H1 (cell line): ENCODE data around the gene ODF2L. TPM values are rescaled to one million over a fixed set of nuclear protein-coding genes. Genes with fewer than 3 reads are reported as not detected.

Experiments used
- CTCF ChIA-PET: fragments of 300-600 bp; sonication (Branson Sonifier 250); formaldehyde crosslinking; loops from one replicate; lab custom pipeline; 2021; ENCODE audit not compliant: partially characterized antibody; lab: Charles Lee
- POLR2A ChIA-PET: fragments of 300-600 bp; sonication (Branson Sonifier 250); formaldehyde crosslinking; loops from one replicate; lab custom pipeline; 2021; ENCODE audit warnings: inconsistent platforms; ENCODE audit not compliant: partially characterized antibody; lab: Charles Lee
- DNase-seq, 2 experiments: peaks; one replicate each; pipeline versions ENCODE4 v3.0.0 to v3.0.0-alpha.2; 2010 to 2022; ENCODE audit warnings: low spot score in 2 of 2, low read depth in 1 of 2, mixed read lengths in 1 of 2
- FAIRE-seq: peaks from 2 replicates; lab custom pipeline; 2011; peaks lifted over from hg19 to GRCh38; lab: Jason Lieb, UNC
- H2AFZ ChIP-seq: 2 replicates; pipeline ENCODE4 v1.8.1; 2012; ENCODE audit warnings: low read length, inconsistent platforms
- H2AK5ac ChIP-seq: 2 replicates; pipeline ENCODE4 v1.6.1; 2013; ENCODE audit warnings: low read depth, low read length
- H2BK120ac ChIP-seq: replicated peaks from 2 replicates; pipeline ENCODE3; 2013; ENCODE audit warnings: low read depth, low read length, inconsistent platforms
- H2BK12ac ChIP-seq: 2 replicates; pipeline ENCODE4 v1.6.1; 2013; ENCODE audit warnings: low read depth, low read length
- H2BK15ac ChIP-seq: 2 replicates; pipeline ENCODE4 v1.6.1; 2013; ENCODE audit warnings: low read length
- H2BK20ac ChIP-seq: 2 replicates; pipeline ENCODE4 v1.6.1; 2013; ENCODE audit warnings: low read length
- H2BK5ac ChIP-seq: 2 replicates; pipeline ENCODE4 v1.6.1; 2013; ENCODE audit warnings: low read depth, low read length
- H3K14ac ChIP-seq: 2 replicates; pipeline ENCODE4 v1.6.1; 2013; ENCODE audit warnings: inconsistent platforms; ENCODE audit not compliant: insufficient read length
- H3K18ac ChIP-seq: 2 replicates; pipeline ENCODE4 v1.6.1; 2013; ENCODE audit warnings: low read length; ENCODE audit errors: extremely low read depth
- H3K23ac ChIP-seq: 2 replicates; pipeline ENCODE4 v1.6.1; 2013; ENCODE audit warnings: inconsistent platforms; ENCODE audit not compliant: insufficient read length
- H3K23me2 ChIP-seq: 2 replicates; pipeline ENCODE4 v1.6.1; 2013; ENCODE audit warnings: low read depth, low read length
- H3K27ac ChIP-seq: 2 replicates; pipeline ENCODE4 v1.6.1; 2011; ENCODE audit warnings: low read depth, low read length, inconsistent platforms
- H3K27me3 ChIP-seq, 4 experiments: replicated peaks in 1 of 4; 1 replicate in 1 of 4; 2 replicates in 3 of 4; pipeline versions ENCODE4 v1.6.1 to v1.8.1; 2011 to 2013; ENCODE audit warnings: low read length in 3 of 4, mild to moderate bottlenecking in 3 of 4, inconsistent platforms in 2 of 4, mixed read lengths in 2 of 4, moderate library complexity in 1 of 4; ENCODE audit not compliant: control insufficient read depth in 3 of 4, insufficient read depth in 3 of 4; ENCODE audit errors: extremely low read depth in 1 of 4
- H3K36me3 ChIP-seq, 4 experiments: 2 replicates each; pipeline versions ENCODE4 v1.6.1 to v1.8.1; 2011 to 2013; ENCODE audit warnings: mild to moderate bottlenecking in 4 of 4, low read length in 3 of 4, moderate library complexity in 2 of 4, control low read depth in 1 of 4, inconsistent platforms in 1 of 4; ENCODE audit not compliant: insufficient read depth in 4 of 4, control insufficient read depth in 2 of 4
- H3K4ac ChIP-seq: replicated peaks from 2 replicates; pipeline ENCODE3; 2013; ENCODE audit warnings: low read length, low read depth, mixed read lengths, inconsistent platforms; ENCODE audit not compliant: insufficient read length
- H3K4me1 ChIP-seq, 4 experiments: replicated peaks in 1 of 4; 1 replicate in 1 of 4; 2 replicates in 3 of 4; pipeline versions ENCODE4 v1.6.1 to v1.8.1; 2011 to 2013; ENCODE audit warnings: low read length in 3 of 4, inconsistent platforms in 2 of 4, mixed read lengths in 1 of 4; ENCODE audit not compliant: insufficient read depth in 4 of 4, control insufficient read depth in 3 of 4
- H3K4me2 ChIP-seq, 2 experiments: 2 replicates each; pipeline versions ENCODE4 v1.6.1 to v1.8.1; 2011 to 2013; ENCODE audit warnings: low read depth in 2 of 2, low read length in 2 of 2, control low read depth in 1 of 2, inconsistent platforms in 1 of 2, mild to moderate bottlenecking in 1 of 2; ENCODE audit not compliant: insufficient read depth in 1 of 2
- H3K4me3 ChIP-seq, 4 experiments: fragments of 200-600, 300-600 bp in 1 of 4; sonication (generic), shearing (Covaris generic), sonication (Bioruptor Twin) in 1 of 4; 2 replicates each; pipeline versions ENCODE4 v1.5.1 to v1.8.1; 2011 to 2016; ENCODE audit warnings: low read length in 4 of 4, low read depth in 3 of 4, control low read depth in 2 of 4, inconsistent platforms in 2 of 4, mild to moderate bottlenecking in 2 of 4, mixed read lengths in 1 of 4, moderate library complexity in 1 of 4; ENCODE audit not compliant: insufficient read depth in 2 of 4; ENCODE audit errors: extremely low read depth in 1 of 4
- H3K56ac ChIP-seq: replicated peaks from 2 replicates; pipeline ENCODE3; 2013; ENCODE audit warnings: low read depth, mild to moderate bottlenecking, mixed read lengths, low read length, inconsistent platforms; ENCODE audit not compliant: insufficient read length
- H3K79me1 ChIP-seq: 2 replicates; pipeline ENCODE4 v1.6.1; 2013; ENCODE audit warnings: low read depth, low read length, control low read depth
- H3K79me2 ChIP-seq, 2 experiments: 2 replicates each; pipeline versions ENCODE4 v1.6.1 to v1.8.1; 2012 to 2013; ENCODE audit warnings: low read length in 2 of 2, mild to moderate bottlenecking in 2 of 2, inconsistent platforms in 1 of 2; ENCODE audit not compliant: insufficient read depth in 2 of 2, control insufficient read depth in 1 of 2
- H3K9ac ChIP-seq, 4 experiments: replicated peaks in 1 of 4; 1 replicate in 1 of 4; 2 replicates in 3 of 4; pipeline versions ENCODE4 v1.6.1 to v1.8.1; 2011 to 2013; ENCODE audit warnings: low read depth in 3 of 4, low read length in 3 of 4, control low read depth in 2 of 4, mild to moderate bottlenecking in 2 of 4, moderate library complexity in 2 of 4, inconsistent platforms in 1 of 4; ENCODE audit errors: extremely low read depth in 1 of 4
- H3K9me3 ChIP-seq, 2 experiments: 2 replicates each; pipeline versions ENCODE4 v1.6.1 to v1.8.1; 2012 to 2013; ENCODE audit warnings: mild to moderate bottlenecking in 2 of 2, moderate library complexity in 2 of 2, control low read depth in 1 of 2, inconsistent platforms in 1 of 2, low read depth in 1 of 2, low read length in 1 of 2, mixed read lengths in 1 of 2; ENCODE audit not compliant: insufficient read depth in 2 of 2
- H4K20me1 ChIP-seq, 2 experiments: replicated peaks in 1 of 2; 2 replicates each; pipeline versions ENCODE3 to v1.8.1; 2011 to 2013; ENCODE audit warnings: inconsistent platforms in 2 of 2, low read length in 2 of 2, mild to moderate bottlenecking in 1 of 2; ENCODE audit not compliant: insufficient read depth in 2 of 2, control insufficient read depth in 1 of 2
- H4K5ac ChIP-seq: 2 replicates; pipeline ENCODE4 v1.6.1; 2013; ENCODE audit warnings: low read length, low read depth, mixed read lengths, inconsistent platforms; ENCODE audit not compliant: insufficient read length
- H4K8ac ChIP-seq: 2 replicates; pipeline ENCODE4 v1.8.0; 2013; ENCODE audit warnings: mild to moderate bottlenecking, moderate library complexity, low read length, inconsistent platforms; ENCODE audit not compliant: insufficient read depth; ENCODE audit errors: extremely low read depth
- H4K91ac ChIP-seq: replicated peaks from 2 replicates; pipeline ENCODE3; 2013; ENCODE audit warnings: low read length, mixed read lengths, inconsistent platforms; ENCODE audit not compliant: insufficient read length
- ATF2 ChIP-seq: IDR thresholded peaks from 2 replicates; pipeline ENCODE4 v1.6.1; 2012; ENCODE audit warnings: low read length, inconsistent platforms
- CHD2 ChIP-seq: IDR thresholded peaks from 2 replicates; pipeline ENCODE4 v1.6.1; 2012; ENCODE audit warnings: low read length, improper control_type of control experiment
- FOSL1 ChIP-seq: IDR thresholded peaks from 2 replicates; pipeline ENCODE4 v1.6.1; 2011; ENCODE audit warnings: mild to moderate bottlenecking, low read depth, low read length, moderate library complexity; ENCODE audit not compliant: insufficient read depth
- GTF2F1 ChIP-seq: IDR thresholded peaks from 2 replicates; pipeline ENCODE4 v1.6.1; 2012; ENCODE audit warnings: low read depth, low read length, improper control_type of control experiment, borderline replicate concordance
- JUN ChIP-seq: IDR thresholded peaks from 2 replicates; pipeline ENCODE4 v1.6.1; 2011; ENCODE audit warnings: low read depth, mild to moderate bottlenecking, improper control_type of control experiment, low read length
- RFX5 ChIP-seq: IDR thresholded peaks from 2 replicates; pipeline ENCODE4 v1.6.1; 2011; ENCODE audit warnings: low read depth, low read length, improper control_type of control experiment, borderline replicate concordance
- RNF2 ChIP-seq: fragments of 200-900, 300-1000 bp; sonication (generic); IDR thresholded peaks from 2 replicates; pipeline ENCODE4 v1.7.1; 2016; ENCODE audit warnings: borderline replicate concordance, low read depth, mild to moderate bottlenecking, antibody characterized with exemption, low read length; ENCODE audit not compliant: poor library complexity, severe bottlenecking; ENCODE audit errors: missing control alignments
- SP4 ChIP-seq: IDR thresholded peaks from 2 replicates; pipeline ENCODE4 v1.6.1; 2012; ENCODE audit warnings: low read length, inconsistent platforms
- TAF1 ChIP-seq: IDR thresholded peaks from 2 replicates; pipeline ENCODE4 v1.6.1; 2011; ENCODE audit warnings: mild to moderate bottlenecking, low read depth, low read length
- TAF7 ChIP-seq: optimal IDR thresholded peaks from 2 replicates; pipeline ENCODE3; 2011; ENCODE audit warnings: low read depth, mild to moderate bottlenecking, inconsistent platforms, low read length, moderate library complexity, borderline replicate concordance
- TEAD4 ChIP-seq: IDR thresholded peaks from 2 replicates; pipeline ENCODE4 v1.6.1; 2012; ENCODE audit warnings: low read depth, low read length, inconsistent platforms, mixed read lengths
- YY1 ChIP-seq: IDR thresholded peaks from 2 replicates; pipeline ENCODE4 v1.6.1; 2011; ENCODE audit warnings: low read depth, mild to moderate bottlenecking, low read length
- ZNF274 ChIP-seq: IDR thresholded peaks from 2 replicates; pipeline ENCODE4 v1.7.0; 2012; ENCODE audit warnings: low read length, borderline replicate concordance; ENCODE audit errors: extremely low read depth
- WGBS, 2 experiments: shearing (Covaris generic) in 1 of 2; methylation state at CpG; one replicate each; pipeline versions ENCODE4 v1.1.6 to v1.1.7; 2013 to 2015; ENCODE audit warnings: low lambda C conversion rate in 2 of 2, mixed read lengths in 2 of 2, inconsistent platforms in 1 of 2, low coverage in 1 of 2, missing lambda C conversion rate in 1 of 2; ENCODE audit not compliant: insufficient replicate concordance in 2 of 2, insufficient coverage in 1 of 2, insufficient read length in 1 of 2; ENCODE audit errors: extremely low coverage in 1 of 2, missing lambda C conversion rate in 1 of 2; 5-methylcytosine and 5-hydroxymethylcytosine counted together
- polyA plus RNA-seq, 7 experiments: library from polyadenylated mRNA; depleted of rRNA in 3 of 7; stranded (reverse) in 5 of 7; unstranded in 2 of 7; fragments of >200 nt in 5 of 7; fragments of 200-250 nt in 2 of 7; gene quantifications; 1 replicate in 5 of 7; 2 replicates in 1 of 7; 4 replicates in 1 of 7; pipeline versions ENCODE4 v1.2.1 to v1.2.3, GENCODE V29; 2011 to 2013; ENCODE audit warnings: missing spikeins in 2 of 7, mixed read lengths in 2 of 7
- total RNA-seq: library from RNA; stranded (reverse); fragmentation: NEBNext Ultra II Directional; extraction: Animal tissue kit (Norgen Biotek cat#: 25700); gene quantifications from 2 replicates; pipeline ENCODE4 v1.2.1, GENCODE V29; 2021

The ODF2L gene
- total and polyA plus RNA-seq, 2 of the 8 experiments (the other 6 are each of a cell fraction or from before 2014, with no cell fraction given) = 3.2 to 27.1 TPM

- WGBS, 2 experiments = 100% methylated on average over 2 of the region's 2 CpGs; no CpG with 5 or more reads in 1 of the 2 experiments
- Histone ChIP-seq H2BK12ac (no peak overlapping the region), H3K27ac (no peak overlapping the region), H3K4me2 (no peak overlapping the region), H4K5ac (no peak overlapping the region), H3K9ac (no peak overlapping the region), H3K18ac (no peak overlapping the region), H3K36me3 (no peaks in the 10 kb centered on the region), H4K8ac (no peak overlapping the region), H3K14ac (no peak overlapping the region)
- no peak for TF ChIP-seq JUN
- no peak for TF ChIP-seq YY1
- no peak for TF ChIP-seq FOSL1
- TF ChIP-seq SP4 = no peak
- TF ChIP-seq RNF2 = no peak
- no peak for TF ChIP-seq TEAD4
- no peak for TF ChIP-seq RFX5
- TF ChIP-seq TAF7 = no peak
- no peak for TF ChIP-seq ATF2
- TF ChIP-seq GTF2F1 = no peak
- no peak for TF ChIP-seq CHD2
- no peak for TF ChIP-seq TAF1
- TF ChIP-seq ZNF274 = no peak
- TF ChIP-seq, all 59 proteins: peak for 0
- Histone ChIP-seq H2AFZ (no peak overlapping the region), H3K56ac (no peak overlapping the region), H3K4ac (no peak overlapping the region), H3K27me3 (no peaks in the 10 kb centered on the region), H3K4me3 (no peak overlapping the region), H3K23ac (no peak overlapping the region), H3K4me1 (no peaks in the 10 kb centered on the region), H4K91ac (no peak overlapping the region), H3K79me1 (no peaks in the 10 kb centered on the region), H3K9me3 (no peaks in the 10 kb centered on the region), H2BK5ac (no peak overlapping the region), H2BK15ac (no peak overlapping the region), H4K20me1 (no peaks in the 10 kb centered on the region), H3K23me2 (no peaks in the 10 kb centered on the region), H2AK5ac (no peak overlapping the region), H2BK20ac (no peak overlapping the region), H2BK120ac (no peak overlapping the region), H3K79me2 (no peaks in the 10 kb centered on the region)
- CTCF ChIA-PET = interaction anchor here (0.6 to 2.4 kb wide), 6 partner anchors 10 to 375 kb away, joined by 3 to 7 read pairs (median 4); no protein-coding TSS in a partner anchor
- POLR2A ChIA-PET = no interaction called here
- FAIRE-seq = no peak
- DNase-seq = no peak
Measured at GRCh38 chr1:86436041-86436440, 39.9 kb upstream of the ODF2L start.
